ENCODE measurements around the gene RHD.

DNA sequence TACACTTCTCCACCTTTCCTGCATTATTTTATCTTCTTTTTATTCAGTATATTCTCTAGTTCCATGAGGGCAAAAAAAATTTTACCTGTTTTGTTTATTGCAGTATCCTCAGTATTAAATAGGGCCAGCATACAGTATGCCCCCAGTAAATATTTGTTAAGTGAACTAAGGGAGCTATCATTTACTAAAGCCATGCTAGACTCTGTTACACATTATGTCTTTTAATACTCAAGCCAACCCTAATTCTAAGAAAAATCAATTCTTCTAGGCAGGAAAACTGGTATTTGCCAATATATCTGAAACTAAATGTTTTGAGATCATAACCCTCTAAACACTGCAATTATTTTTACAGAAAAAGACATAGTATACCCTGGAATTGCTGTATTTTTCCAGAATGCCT, 84.1 kb downstream of the RHD start:
- no peak for TF ChIP-seq POLR2A (IDR thresholded peaks at IDR 0.05)
- TF ChIP-seq, protein P1, sequence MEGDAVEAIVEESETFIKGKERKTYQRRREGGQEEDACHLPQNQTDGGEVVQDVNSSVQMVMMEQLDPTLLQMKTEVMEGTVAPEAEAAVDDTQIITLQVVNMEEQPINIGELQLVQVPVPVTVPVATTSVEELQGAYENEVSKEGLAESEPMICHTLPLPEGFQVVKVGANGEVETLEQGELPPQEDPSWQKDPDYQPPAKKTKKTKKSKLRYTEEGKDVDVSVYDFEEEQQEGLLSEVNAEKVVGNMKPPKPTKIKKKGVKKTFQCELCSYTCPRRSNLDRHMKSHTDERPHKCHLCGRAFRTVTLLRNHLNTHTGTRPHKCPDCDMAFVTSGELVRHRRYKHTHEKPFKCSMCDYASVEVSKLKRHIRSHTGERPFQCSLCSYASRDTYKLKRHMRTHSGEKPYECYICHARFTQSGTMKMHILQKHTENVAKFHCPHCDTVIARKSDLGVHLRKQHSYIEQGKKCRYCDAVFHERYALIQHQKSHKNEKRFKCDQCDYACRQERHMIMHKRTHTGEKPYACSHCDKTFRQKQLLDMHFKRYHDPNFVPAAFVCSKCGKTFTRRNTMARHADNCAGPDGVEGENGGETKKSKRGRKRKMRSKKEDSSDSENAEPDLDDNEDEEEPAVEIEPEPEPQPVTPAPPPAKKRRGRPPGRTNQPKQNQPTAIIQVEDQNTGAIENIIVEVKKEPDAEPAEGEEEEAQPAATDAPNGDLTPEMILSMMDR (IDR thresholded peaks at IDR 0.05): no peak
- no peak for TF ChIP-seq POLR2AphosphoS5 (IDR thresholded peaks at IDR 0.05)
- TF ChIP-seq EP300 (IDR thresholded peaks at IDR 0.05; ENCODE audit: low read depth): no peak
